Transverse colon (tissue), 4 donors: Measurements from ENCODE around the gene TP53BP1.

Source experiments
- CTCF ChIP-seq, 5 experiments: fragments of 200-600 bp in 3 of 5; fragments of 450-650 bp in 2 of 5; sonication (generic) in 3 of 5; IDR thresholded peaks; 1 replicate in 2 of 5; 2 replicates in 3 of 5; pipeline ENCODE4 v1.5.1; 2016 to 2017; ENCODE audit warnings: antibody characterized with exemption in 5 of 5, inconsistent platforms in 3 of 5, mild to moderate bottlenecking in 2 of 5, moderate library complexity in 1 of 5
- EP300 ChIP-seq: sonication (generic); formaldehyde crosslinking; IDR thresholded peaks from one replicate; pipeline ENCODE4 v1.6.1; 2017; ENCODE audit warnings: antibody characterized with exemption, low read depth
- POLR2A ChIP-seq: fragments of 450-650 bp; IDR thresholded peaks from one replicate; pipeline ENCODE4 v1.6.1; 2016; ENCODE audit warnings: antibody characterized with exemption, mild to moderate bottlenecking, moderate library complexity
- POLR2AphosphoS5 ChIP-seq, 3 donors: sonication (generic); formaldehyde crosslinking; IDR thresholded peaks; one replicate each; pipeline ENCODE4 v1.6.1; 2016; ENCODE audit warnings: antibody characterized with exemption in 3 of 3

GRCh38 chr15:43527016-43527801 is 34.3 kb upstream of the TP53BP1 start:
- TF ChIP-seq CTCF (IDR thresholded peaks at IDR 0.05) (no peak), EP300 (no peak), POLR2AphosphoS5 (IDR thresholded peaks at IDR 0.05) (no peak), POLR2A (no peak)
